Measurements from ENCODE around the gene ANKRD23. TPM values are rescaled to one million over a fixed set of nuclear protein-coding genes. Genes with fewer than 3 reads are reported as not detected.

Gene ANKRD23
- total and polyA plus RNA-seq, 7 donors: 0.69 to 5.5 (median 3.8) TPM; not detected in 1

- H3K9me3 ChIP-seq: no peaks in the 10 kb centered on the region
- H3K36me3 ChIP-seq: no peaks in the 10 kb centered on the region
- intact Hi-C loops (cut with DNase I): no loop called here
- DNase-seq: no peak
- no peak overlapping the region for H3K4me3 ChIP-seq
- TF ChIP-seq, protein P1, sequence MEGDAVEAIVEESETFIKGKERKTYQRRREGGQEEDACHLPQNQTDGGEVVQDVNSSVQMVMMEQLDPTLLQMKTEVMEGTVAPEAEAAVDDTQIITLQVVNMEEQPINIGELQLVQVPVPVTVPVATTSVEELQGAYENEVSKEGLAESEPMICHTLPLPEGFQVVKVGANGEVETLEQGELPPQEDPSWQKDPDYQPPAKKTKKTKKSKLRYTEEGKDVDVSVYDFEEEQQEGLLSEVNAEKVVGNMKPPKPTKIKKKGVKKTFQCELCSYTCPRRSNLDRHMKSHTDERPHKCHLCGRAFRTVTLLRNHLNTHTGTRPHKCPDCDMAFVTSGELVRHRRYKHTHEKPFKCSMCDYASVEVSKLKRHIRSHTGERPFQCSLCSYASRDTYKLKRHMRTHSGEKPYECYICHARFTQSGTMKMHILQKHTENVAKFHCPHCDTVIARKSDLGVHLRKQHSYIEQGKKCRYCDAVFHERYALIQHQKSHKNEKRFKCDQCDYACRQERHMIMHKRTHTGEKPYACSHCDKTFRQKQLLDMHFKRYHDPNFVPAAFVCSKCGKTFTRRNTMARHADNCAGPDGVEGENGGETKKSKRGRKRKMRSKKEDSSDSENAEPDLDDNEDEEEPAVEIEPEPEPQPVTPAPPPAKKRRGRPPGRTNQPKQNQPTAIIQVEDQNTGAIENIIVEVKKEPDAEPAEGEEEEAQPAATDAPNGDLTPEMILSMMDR (IDR thresholded peaks at IDR 0.05): no peak
- TF ChIP-seq EP300 (IDR thresholded peaks at IDR 0.05): no peak
- no peak for TF ChIP-seq POLR2A (IDR thresholded peaks at IDR 0.05)
- TF ChIP-seq POLR2AphosphoS5 (IDR thresholded peaks at IDR 0.05): no peak
- WGBS, 2 donors: 95 to 96% methylated on average over 18 of the region's 18 CpGs
- H3K4me1 ChIP-seq: peaks cover 0 to 4% (median 2%) of the 10 kb centered on the region in 4 donors
- H3K27me3 ChIP-seq: no peaks in the 10 kb centered on the region
- H3K27ac ChIP-seq: no peak overlapping the region
Observed at GRCh38 chr2:96879545-96880040, 35.8 kb upstream of the ANKRD23 start.

DNA sequence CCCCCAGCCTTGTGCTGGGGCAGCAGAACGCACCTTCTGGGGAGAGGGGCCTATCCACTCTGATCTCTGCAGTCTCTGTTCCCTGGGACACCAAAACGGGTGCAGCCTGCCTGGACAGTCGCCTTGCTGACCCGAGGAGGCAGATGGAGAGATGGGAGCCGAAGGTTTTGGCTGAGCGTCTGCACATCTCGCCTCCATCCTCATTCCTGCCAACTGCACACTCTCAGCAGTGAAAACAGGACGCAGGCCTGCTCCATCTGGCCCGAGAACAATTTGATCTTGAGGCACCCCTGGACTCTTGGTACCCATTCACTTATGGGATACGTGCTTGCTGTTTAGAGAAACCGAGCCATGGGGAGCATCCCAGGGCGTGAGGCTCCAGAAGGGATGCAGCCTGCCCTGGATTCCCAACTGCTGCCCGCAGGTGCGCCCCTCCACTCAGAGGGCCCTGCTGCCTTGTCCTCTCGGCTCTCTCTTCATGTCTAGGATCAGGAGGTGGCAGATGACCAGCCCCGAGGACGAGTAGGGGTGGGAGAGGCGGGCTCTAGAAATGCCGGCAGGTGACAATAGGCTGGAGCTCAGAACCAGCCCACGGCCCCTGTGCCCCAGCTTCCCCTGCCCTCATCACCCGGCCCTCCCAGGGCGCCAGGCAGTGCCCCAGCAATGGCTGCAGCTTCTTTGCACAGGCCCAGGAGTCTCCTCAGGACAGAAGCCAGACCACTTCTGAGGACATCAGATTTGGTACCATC, 35.1 kb upstream of the ANKRD23 start:
- H3K27me3 ChIP-seq: no peaks in the 10 kb centered on the region
- 92 to 93% methylated on average over 22 of the region's 22 CpGs for WGBS, 2 donors
- intact Hi-C loops (cut with DNase I): no loop called here
- H3K4me3 ChIP-seq: no peak overlapping the region
- DNase-seq: no peak
- H3K27ac ChIP-seq: no peak overlapping the region
- peaks cover 0 to 10% (median 6%) of the 10 kb centered on the region in 4 donors for H3K4me1 ChIP-seq
- H3K9me3 ChIP-seq: no peaks in the 10 kb centered on the region
- H3K36me3 ChIP-seq: no peaks in the 10 kb centered on the region
- TF ChIP-seq POLR2A (IDR thresholded peaks at IDR 0.05) (no peak), POLR2AphosphoS5 (IDR thresholded peaks at IDR 0.05) (no peak), EP300 (IDR thresholded peaks at IDR 0.05) (no peak)
- TF ChIP-seq, protein P1 (IDR thresholded peaks at IDR 0.05): no peak

DNA sequence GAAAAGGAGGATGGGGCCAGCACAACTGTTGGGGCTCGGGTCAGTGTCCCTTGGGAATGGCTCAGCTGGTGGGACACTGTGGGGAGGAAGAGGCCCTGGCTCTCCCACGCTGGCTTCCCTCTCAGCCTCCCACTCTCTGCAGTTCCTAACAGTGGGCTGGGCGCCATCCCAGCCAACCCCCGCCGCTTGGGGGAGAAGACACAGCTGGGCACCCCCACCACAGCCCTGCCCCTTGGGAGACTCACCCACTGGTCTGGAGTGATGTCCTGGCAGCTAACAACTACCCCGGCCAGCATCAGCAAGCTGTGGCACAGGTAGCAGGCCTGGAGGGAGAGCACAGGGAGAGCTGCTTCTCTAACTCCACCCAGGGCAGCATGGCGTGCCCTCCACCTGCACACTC, 34.4 kb upstream of the ANKRD23 start:
- Histone ChIP-seq H3K4me3 (no peak overlapping the region), H3K27me3 (no peaks in the 10 kb centered on the region), H3K27ac (no peak overlapping the region), H3K4me1 (peaks cover 0 to 18% (median 13%) of the 10 kb centered on the region in 4 donors), H3K36me3 (no peaks in the 10 kb centered on the region), H3K9me3 (no peaks in the 10 kb centered on the region)
- intact Hi-C loops (cut with DNase I): no loop called here
- WGBS, 2 donors: 84 to 88% methylated on average over 7 of the region's 7 CpGs
- no peak for DNase-seq
- no peak for TF ChIP-seq POLR2A (IDR thresholded peaks at IDR 0.05)
- no peak for TF ChIP-seq EP300 (IDR thresholded peaks at IDR 0.05)
- no peak for TF ChIP-seq POLR2AphosphoS5 (IDR thresholded peaks at IDR 0.05)
- TF ChIP-seq, protein P1 (IDR thresholded peaks at IDR 0.05): no peak

GRCh38 chr2:96877631-96878092, 33.8 kb upstream of the ANKRD23 start:
- H3K4me3 ChIP-seq: no peak overlapping the region
- H3K9me3 ChIP-seq: no peaks in the 10 kb centered on the region
- no peak overlapping the region for H3K27ac ChIP-seq
- WGBS, 2 donors: 75 to 85% methylated on average over 15 of the region's 15 CpGs
- H3K36me3 ChIP-seq: no peaks in the 10 kb centered on the region
- no peak for DNase-seq
- no peaks in the 10 kb centered on the region for H3K27me3 ChIP-seq
- no peak for TF ChIP-seq EP300 (IDR thresholded peaks at IDR 0.05)
- TF ChIP-seq POLR2A (IDR thresholded peaks at IDR 0.05): no peak
- TF ChIP-seq, protein P1 (IDR thresholded peaks at IDR 0.05): no peak
- no peak for TF ChIP-seq POLR2AphosphoS5 (IDR thresholded peaks at IDR 0.05)
- H3K4me1 ChIP-seq: peaks cover 0 to 23% (median 18%) of the 10 kb centered on the region in 4 donors
- intact Hi-C loops (cut with DNase I): no loop called here

Data from sigmoid colon (tissue), 7 donors.